AG10803 (cell line): ENCODE data around the gene RBM34.

Source experiments
- DNase-seq: peaks from one replicate; pipeline ENCODE4 v3.0.0; 2010; ENCODE audit warnings: low read depth
- H3K4me3 ChIP-seq: 2 replicates; pipeline ENCODE4 v1.5.1; 2011; ENCODE audit warnings: mild to moderate bottlenecking, low read length, control low read depth
- CTCF ChIP-seq: conservative IDR thresholded peaks from 2 replicates; pipeline ENCODE4 v1.5.1; 2011; ENCODE audit warnings: mild to moderate bottlenecking, low read length, control low read depth, inconsistent platforms

RBM34 gene

GRCh38 chr1:235106457-235106856 is 54.6 kb downstream of the RBM34 start:
- no peak for TF ChIP-seq CTCF
- no peak overlapping the region for H3K4me3 ChIP-seq
- DNase-seq, result no peak

GRCh38 chr1:235105051-235106043 is 55.7 kb downstream of the RBM34 start:
- no peak for TF ChIP-seq CTCF
- DNase-seq, result peak; percentile 22
- H3K4me3 ChIP-seq, result peak overlapping the region; percentile 24; the same call in 1 of the 2 replicates

- no peak for DNase-seq
- no peak for TF ChIP-seq CTCF
- no peak overlapping the region for H3K4me3 ChIP-seq
These were observed 58.0 kb downstream of the RBM34 start for GRCh38 chr1:235102993-235103411.

GRCh38 chr1:235102259-235102582 is 58.8 kb downstream of the RBM34 start:
- no peak overlapping the region for H3K4me3 ChIP-seq
- TF ChIP-seq CTCF, result no peak
- no peak for DNase-seq

GRCh38 chr1:235101558-235102258 is 59.3 kb downstream of the RBM34 start:
- TF ChIP-seq CTCF, result no peak
- DNase-seq, result peak; percentile 47
- no peak overlapping the region for H3K4me3 ChIP-seq

GRCh38 chr1:235100194-235100772 is 60.8 kb downstream of the RBM34 start:
- H3K4me3 ChIP-seq, result no peak overlapping the region
- DNase-seq, result no peak
- TF ChIP-seq CTCF, result no peak
